Measurements from ENCODE around the gene GNLY.

GNLY gene

DNA sequence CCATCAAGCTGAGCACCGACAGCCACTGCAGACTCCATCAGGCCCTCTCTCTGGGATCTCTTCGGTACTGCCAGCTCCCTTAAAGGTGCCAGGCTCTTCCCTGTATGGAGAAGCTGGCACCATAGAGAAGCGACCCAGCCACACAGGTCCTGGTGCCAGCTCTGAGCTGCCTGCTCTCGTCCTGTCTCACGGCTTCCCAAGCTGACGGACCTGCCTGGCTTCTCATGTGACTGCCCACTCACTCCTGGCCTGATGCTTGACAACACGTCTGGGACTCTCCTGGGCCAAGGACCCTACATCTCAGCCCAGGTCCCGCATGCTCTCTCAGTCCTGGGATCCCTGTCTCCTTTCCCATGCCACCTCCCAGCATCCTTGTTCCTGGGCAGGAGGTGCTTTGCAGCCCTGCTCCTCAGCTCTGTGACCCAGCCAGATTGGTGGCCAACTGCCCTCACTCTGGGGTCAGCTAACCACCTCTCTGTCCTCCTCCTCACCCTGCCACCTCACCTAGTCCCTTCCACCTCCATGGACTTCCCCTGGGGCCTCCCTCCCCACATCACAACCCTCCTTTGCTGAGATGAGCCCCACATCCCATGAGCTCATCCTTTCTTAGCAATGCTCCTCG, 47.2 kb downstream of the GNLY start:
- Histone ChIP-seq H3K4me3 (ENCODE audit: insufficient read depth, low read depth, low read length, poor library complexity, severe bottlenecking) (no peak overlapping the region), H3K27ac (ENCODE audit: insufficient read depth, low read length, poor library complexity, severe bottlenecking) (no peak overlapping the region), H3K4me1 (ENCODE audit: control insufficient read depth, insufficient read depth, low read length, poor library complexity, severe bottlenecking) (no peaks in the 10 kb centered on the region), H3K27me3 (replicated peaks; ENCODE audit: control insufficient read depth, insufficient read depth, low read length, poor library complexity, severe bottlenecking) (peaks cover 4% of the 10 kb centered on the region), H3K36me3 (ENCODE audit: control insufficient read depth, insufficient read depth, low read length) (no peaks in the 10 kb centered on the region), H3K9me3 (ENCODE audit: control insufficient read depth, low read length) (no peaks in the 10 kb centered on the region)
- no peak for DNase-seq

DNA sequence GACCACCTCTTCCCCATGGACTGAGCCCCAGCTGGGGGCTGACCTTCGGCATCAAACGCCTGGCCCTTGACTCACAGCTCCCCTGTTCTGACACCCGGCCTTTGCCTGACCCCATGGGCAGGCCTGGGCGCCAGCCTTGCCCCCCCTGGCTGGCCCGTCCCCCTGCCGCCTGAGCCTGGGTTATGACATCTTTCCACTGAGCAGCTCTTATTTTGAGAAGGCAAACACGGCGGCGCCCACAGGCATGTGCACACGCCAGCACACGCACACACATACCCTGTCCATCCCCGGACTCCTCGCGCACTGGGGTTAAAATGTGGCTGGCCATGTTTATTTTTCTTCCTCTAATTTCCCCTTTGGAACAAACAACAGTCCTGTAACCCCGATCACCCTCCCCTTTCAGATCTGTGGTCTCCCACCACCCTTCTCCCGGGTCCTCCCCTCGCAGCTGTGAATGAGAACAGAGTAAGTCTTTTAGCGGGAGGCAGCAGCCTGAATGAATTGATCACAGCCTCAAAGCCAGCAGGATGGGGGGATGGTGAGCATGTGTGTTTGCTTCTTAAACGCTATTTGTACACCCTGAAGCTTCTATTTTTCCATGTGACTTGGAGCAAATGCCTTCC, 47.8 kb downstream of the GNLY start:
- Histone ChIP-seq H3K27me3 (replicated peaks; ENCODE audit: control insufficient read depth, insufficient read depth, low read length, poor library complexity, severe bottlenecking) (peaks cover 4% of the 10 kb centered on the region), H3K9me3 (ENCODE audit: control insufficient read depth, low read length) (no peaks in the 10 kb centered on the region), H3K27ac (ENCODE audit: insufficient read depth, low read length, poor library complexity, severe bottlenecking) (no peak overlapping the region), H3K36me3 (ENCODE audit: control insufficient read depth, insufficient read depth, low read length) (no peaks in the 10 kb centered on the region), H3K4me3 (ENCODE audit: insufficient read depth, low read depth, low read length, poor library complexity, severe bottlenecking) (no peak overlapping the region), H3K4me1 (ENCODE audit: control insufficient read depth, insufficient read depth, low read length, poor library complexity, severe bottlenecking) (no peaks in the 10 kb centered on the region)
- DNase-seq: no peak

DNA sequence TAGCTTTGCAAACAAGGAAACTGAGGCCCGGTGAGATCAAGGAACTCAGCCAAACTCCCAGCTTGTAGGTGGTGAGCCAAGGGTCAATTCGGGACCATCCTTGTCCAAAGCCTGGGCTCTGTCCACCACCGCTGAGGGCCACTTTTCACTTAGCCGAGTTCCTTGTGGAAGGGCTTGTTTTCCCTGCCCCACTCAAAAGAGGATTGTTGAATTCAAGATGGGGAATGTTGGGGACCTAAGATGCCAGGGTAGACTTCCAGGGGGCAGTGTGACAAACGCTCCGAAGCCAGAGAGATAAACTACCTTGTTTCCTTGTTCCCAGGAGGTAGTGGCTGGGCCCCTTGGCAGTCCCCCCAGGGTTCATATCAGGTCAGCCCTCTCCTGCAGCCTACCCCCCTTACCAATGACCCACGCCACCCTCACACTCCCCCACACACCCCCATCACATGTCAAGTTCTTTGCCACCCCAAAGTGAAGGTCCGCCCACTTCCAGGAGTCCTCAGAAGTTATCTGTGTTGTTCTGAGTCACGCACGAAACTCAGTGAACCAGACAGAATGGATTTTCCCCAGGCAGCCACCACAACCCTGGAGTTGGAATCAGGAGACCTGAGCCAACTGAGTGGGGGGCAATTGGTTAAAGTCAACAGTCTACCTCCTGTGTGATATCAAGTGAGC, 49.3 kb downstream of the GNLY start:
- H3K27ac ChIP-seq (ENCODE audit: insufficient read depth, low read length, poor library complexity, severe bottlenecking): no peak overlapping the region

DNA sequence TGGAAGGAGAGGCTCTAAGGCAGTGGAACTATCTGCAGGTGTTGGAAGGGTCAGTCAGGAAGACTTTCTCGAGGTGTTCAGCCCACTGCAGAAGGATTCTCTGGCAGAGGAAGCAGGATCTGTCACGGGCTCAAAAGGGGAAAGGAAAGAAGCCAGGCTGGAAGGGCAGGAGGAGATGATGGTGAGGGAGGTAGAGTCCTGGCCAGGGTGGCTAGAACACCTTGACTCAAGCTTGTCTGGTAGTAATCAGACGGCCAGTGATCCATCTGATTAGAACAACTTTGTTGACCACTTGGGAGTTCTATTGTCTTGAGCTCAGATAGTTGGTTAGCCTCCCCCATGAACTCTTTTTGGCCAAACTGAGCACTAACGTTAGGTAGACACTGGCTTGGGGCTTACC, 49.9 kb downstream of the GNLY start:
- no peak overlapping the region for H3K4me3 ChIP-seq (ENCODE audit: insufficient read depth, low read depth, low read length, poor library complexity, severe bottlenecking)
- no peaks in the 10 kb centered on the region for H3K9me3 ChIP-seq (ENCODE audit: control insufficient read depth, low read length)
- H3K4me1 ChIP-seq (ENCODE audit: control insufficient read depth, insufficient read depth, low read length, poor library complexity, severe bottlenecking): no peaks in the 10 kb centered on the region
- no peak overlapping the region for H3K27ac ChIP-seq (ENCODE audit: insufficient read depth, low read length, poor library complexity, severe bottlenecking)
- peaks cover 8% of the 10 kb centered on the region for H3K27me3 ChIP-seq (replicated peaks; ENCODE audit: control insufficient read depth, insufficient read depth, low read length, poor library complexity, severe bottlenecking)
- H3K36me3 ChIP-seq (ENCODE audit: control insufficient read depth, insufficient read depth, low read length): no peaks in the 10 kb centered on the region
- DNase-seq: no peak

More for the DNA sequence above, 49.3 kb downstream of the GNLY start:
- Histone ChIP-seq H3K36me3 (ENCODE audit: control insufficient read depth, insufficient read depth, low read length) (no peaks in the 10 kb centered on the region), H3K4me1 (ENCODE audit: control insufficient read depth, insufficient read depth, low read length, poor library complexity, severe bottlenecking) (no peaks in the 10 kb centered on the region), H3K27me3 (replicated peaks; ENCODE audit: control insufficient read depth, insufficient read depth, low read length, poor library complexity, severe bottlenecking) (peaks cover 8% of the 10 kb centered on the region), H3K4me3 (ENCODE audit: insufficient read depth, low read depth, low read length, poor library complexity, severe bottlenecking) (no peak overlapping the region), H3K9me3 (ENCODE audit: control insufficient read depth, low read length) (no peaks in the 10 kb centered on the region)
- DNase-seq: no peak

DNA sequence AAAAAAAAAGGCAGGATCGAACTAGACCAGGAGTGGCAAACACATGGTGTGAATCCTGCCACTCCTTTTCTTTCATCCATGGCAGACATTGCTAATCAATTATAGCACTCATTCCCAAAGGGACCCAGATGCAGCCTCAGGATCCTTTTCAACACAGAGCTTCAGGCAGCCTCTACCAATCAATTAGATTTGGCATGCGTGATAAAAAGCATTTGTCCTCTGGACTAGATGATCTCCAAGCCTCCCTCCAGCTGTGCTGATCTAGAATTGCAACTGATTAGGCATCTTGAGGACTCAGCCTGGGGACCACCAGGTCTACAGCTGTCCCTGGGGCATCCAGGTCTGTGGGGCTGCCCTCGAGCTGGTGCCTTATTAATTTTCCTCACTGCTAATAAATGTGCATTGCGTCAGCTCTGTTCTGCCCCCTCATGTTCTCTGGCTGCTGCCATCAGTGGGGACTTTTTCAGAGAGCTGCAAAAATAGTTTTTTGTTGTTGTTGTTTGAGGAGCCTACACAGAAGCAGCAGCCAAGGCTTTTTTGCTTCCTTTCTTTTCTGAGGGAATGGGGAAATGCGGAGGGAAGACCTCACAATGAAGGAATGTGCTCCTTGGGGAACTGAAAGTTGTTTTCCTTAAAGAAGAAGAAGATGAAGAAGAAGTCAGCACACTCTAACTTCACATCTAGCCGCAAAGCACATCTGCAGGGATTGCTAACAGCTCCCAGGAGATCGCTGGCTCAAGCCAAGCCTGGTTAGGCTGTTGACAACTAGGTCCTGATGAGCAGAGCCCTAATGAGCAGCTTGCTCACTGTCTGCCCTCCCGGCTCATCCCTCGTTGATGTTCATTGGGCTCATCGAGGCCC, 50.8 kb downstream of the GNLY start:
- Histone ChIP-seq H3K4me1 (ENCODE audit: control insufficient read depth, insufficient read depth, low read length, poor library complexity, severe bottlenecking) (no peaks in the 10 kb centered on the region), H3K4me3 (ENCODE audit: insufficient read depth, low read depth, low read length, poor library complexity, severe bottlenecking) (no peak overlapping the region), H3K27me3 (replicated peaks; ENCODE audit: control insufficient read depth, insufficient read depth, low read length, poor library complexity, severe bottlenecking) (peaks cover 11% of the 10 kb centered on the region), H3K36me3 (ENCODE audit: control insufficient read depth, insufficient read depth, low read length) (no peaks in the 10 kb centered on the region), H3K27ac (ENCODE audit: insufficient read depth, low read length, poor library complexity, severe bottlenecking) (no peak overlapping the region), H3K9me3 (ENCODE audit: control insufficient read depth, low read length) (no peaks in the 10 kb centered on the region)
- no peak for DNase-seq

DNA sequence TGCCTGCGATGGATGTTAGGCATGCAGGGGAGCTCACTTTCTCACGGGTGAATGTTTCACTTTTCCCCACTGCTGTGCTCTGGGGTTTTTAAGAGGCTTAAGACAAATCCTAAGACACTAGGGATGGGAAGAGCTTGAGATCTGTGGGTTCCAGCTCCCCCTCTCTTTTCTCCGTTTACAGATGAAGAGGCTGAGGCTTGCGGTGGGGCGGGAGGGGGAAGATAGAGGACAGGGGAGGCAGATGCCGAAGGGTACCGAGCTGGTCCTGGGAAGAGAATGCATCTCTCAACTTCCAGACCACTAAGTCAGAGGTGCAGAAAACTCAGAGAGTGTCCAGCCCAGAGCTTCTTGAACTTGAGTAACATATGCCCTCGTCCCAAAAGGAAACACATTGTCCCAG, 51.5 kb downstream of the GNLY start:
- DNase-seq: no peak
- Histone ChIP-seq H3K4me3 (ENCODE audit: insufficient read depth, low read depth, low read length, poor library complexity, severe bottlenecking) (no peak overlapping the region), H3K4me1 (ENCODE audit: control insufficient read depth, insufficient read depth, low read length, poor library complexity, severe bottlenecking) (no peaks in the 10 kb centered on the region), H3K27me3 (replicated peaks; ENCODE audit: control insufficient read depth, insufficient read depth, low read length, poor library complexity, severe bottlenecking) (peaks cover 13% of the 10 kb centered on the region), H3K36me3 (ENCODE audit: control insufficient read depth, insufficient read depth, low read length) (no peaks in the 10 kb centered on the region), H3K27ac (ENCODE audit: insufficient read depth, low read length, poor library complexity, severe bottlenecking) (no peak overlapping the region), H3K9me3 (ENCODE audit: control insufficient read depth, low read length) (no peaks in the 10 kb centered on the region)

DNA sequence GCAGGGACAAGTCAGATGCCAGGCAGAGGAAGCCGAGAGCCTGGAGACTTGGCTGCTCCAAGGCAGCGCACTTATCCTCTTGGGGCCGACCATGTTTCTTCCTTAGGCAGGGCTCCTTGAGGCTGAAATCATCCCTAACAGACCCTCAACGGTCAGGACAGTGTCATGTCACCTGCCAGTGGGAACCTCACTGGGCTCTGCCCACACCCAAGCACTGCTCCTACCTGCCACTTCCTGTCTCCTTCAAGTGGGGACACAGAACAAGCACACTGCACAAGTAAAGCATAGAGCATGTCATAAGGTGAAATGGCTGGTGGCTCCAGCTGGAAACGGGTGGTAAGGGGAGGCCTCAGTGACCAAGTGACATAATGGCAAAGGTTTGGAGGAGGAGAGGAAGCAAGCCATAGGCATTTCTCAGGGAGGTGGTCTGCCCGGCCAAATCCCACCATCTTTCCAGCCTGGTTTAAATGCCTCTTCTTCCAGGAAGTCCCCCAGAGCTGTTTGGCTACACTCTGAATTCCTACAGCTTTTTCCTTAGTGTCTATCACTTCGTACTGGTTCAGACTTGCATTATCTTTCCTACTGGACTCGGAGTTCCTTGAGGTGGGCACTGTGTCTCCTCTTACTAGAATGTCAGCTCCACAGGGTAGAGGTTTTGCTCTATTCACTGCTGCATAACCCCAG, 52.3 kb downstream of the GNLY start:
- no peak overlapping the region for H3K4me3 ChIP-seq (ENCODE audit: insufficient read depth, low read depth, low read length, poor library complexity, severe bottlenecking)
- no peaks in the 10 kb centered on the region for H3K36me3 ChIP-seq (ENCODE audit: control insufficient read depth, insufficient read depth, low read length)
- H3K4me1 ChIP-seq (ENCODE audit: control insufficient read depth, insufficient read depth, low read length, poor library complexity, severe bottlenecking): no peaks in the 10 kb centered on the region

DNA sequence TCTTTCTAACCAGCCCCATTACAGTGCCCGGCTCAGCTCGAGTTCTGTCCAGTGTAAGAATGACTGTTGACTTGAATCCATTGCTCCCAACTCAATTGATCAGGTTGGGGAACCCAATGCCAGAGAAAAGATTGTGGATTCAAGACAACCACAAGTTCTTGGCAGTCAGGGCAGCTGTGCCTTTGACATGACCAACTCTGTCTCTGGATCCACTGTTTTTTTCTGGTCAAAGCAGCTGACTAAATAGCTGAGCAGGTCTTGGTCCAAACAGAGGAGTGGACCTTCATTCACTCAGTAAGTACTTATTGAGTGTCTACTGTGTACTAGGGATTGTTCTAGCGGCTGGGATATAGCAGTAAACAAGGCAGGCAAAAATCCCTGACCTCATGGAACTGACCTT, 53.3 kb downstream of the GNLY start:
- H3K36me3 ChIP-seq (ENCODE audit: control insufficient read depth, insufficient read depth, low read length): no peaks in the 10 kb centered on the region
- H3K27me3 ChIP-seq (replicated peaks; ENCODE audit: control insufficient read depth, insufficient read depth, low read length, poor library complexity, severe bottlenecking): peaks cover 14% of the 10 kb centered on the region
- H3K4me3 ChIP-seq (ENCODE audit: insufficient read depth, low read depth, low read length, poor library complexity, severe bottlenecking): no peak overlapping the region
- no peaks in the 10 kb centered on the region for H3K4me1 ChIP-seq (ENCODE audit: control insufficient read depth, insufficient read depth, low read length, poor library complexity, severe bottlenecking)
- H3K27ac ChIP-seq (ENCODE audit: insufficient read depth, low read length, poor library complexity, severe bottlenecking): no peak overlapping the region
- no peak for DNase-seq
- no peaks in the 10 kb centered on the region for H3K9me3 ChIP-seq (ENCODE audit: control insufficient read depth, low read length)

More for the DNA sequence above, 52.3 kb downstream of the GNLY start:
- no peak overlapping the region for H3K27ac ChIP-seq (ENCODE audit: insufficient read depth, low read length, poor library complexity, severe bottlenecking)
- no peaks in the 10 kb centered on the region for H3K9me3 ChIP-seq (ENCODE audit: control insufficient read depth, low read length)
- peaks cover 14% of the 10 kb centered on the region for H3K27me3 ChIP-seq (replicated peaks; ENCODE audit: control insufficient read depth, insufficient read depth, low read length, poor library complexity, severe bottlenecking)
- no peak for DNase-seq

DNA sequence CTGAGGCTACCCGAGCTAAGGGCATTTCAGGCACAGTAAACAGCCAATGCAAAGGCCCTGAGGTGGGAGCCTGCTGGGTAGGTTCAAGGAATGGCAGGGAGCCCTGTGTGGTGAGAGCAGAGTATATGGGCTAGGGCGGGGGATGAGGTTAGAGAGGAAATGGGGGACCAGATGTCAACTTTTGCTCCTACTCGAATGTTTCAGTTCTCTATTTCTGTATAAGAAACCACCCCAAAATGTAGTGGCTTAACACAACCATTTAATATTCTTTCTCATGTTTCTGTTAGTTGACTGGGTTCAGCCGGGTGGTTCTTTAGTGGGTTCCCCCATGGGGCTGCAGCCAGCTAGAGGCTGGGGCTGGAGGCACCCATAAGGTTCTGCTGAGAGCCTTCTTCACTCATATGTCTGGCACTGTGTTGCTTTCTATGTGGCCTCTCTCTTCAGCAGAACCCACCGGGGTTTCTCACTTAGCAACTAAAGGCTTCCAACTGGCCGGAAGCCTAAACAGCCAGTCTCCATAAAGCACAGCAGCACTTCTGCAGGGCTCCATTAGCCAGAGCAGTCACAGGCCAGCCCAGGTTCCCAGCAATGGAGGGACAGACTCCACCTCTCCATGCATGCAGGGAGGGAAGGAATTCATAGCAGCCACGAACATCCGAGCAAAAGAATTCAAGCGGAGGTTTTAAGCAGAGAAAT, 54.0 kb downstream of the GNLY start:
- Histone ChIP-seq H3K36me3 (ENCODE audit: control insufficient read depth, insufficient read depth, low read length) (no peaks in the 10 kb centered on the region), H3K9me3 (ENCODE audit: control insufficient read depth, low read length) (no peaks in the 10 kb centered on the region), H3K4me3 (ENCODE audit: insufficient read depth, low read depth, low read length, poor library complexity, severe bottlenecking) (no peak overlapping the region), H3K27me3 (replicated peaks; ENCODE audit: control insufficient read depth, insufficient read depth, low read length, poor library complexity, severe bottlenecking) (peaks cover 15% of the 10 kb centered on the region), H3K4me1 (ENCODE audit: control insufficient read depth, insufficient read depth, low read length, poor library complexity, severe bottlenecking) (peaks cover 1% of the 10 kb centered on the region), H3K27ac (ENCODE audit: insufficient read depth, low read length, poor library complexity, severe bottlenecking) (no peak overlapping the region)
- DNase-seq: no peak
